ENCODE measurements around the gene PPP4R1.
"Not testable (repeated sequence)": the region's sequence is repeated elsewhere in the genome, so short reads cannot be mapped to it uniquely, and the experiment has no call there.

PPP4R1 gene

GRCh38 chr18:9614401-9615279 is at the start of gene PPP4R1:
TSS of gene PPP4R1 (minus strand) at chr18:9614559. CDS start at chr18:9614484, 75 bp downstream.
- peak; percentile 74 for DNase-seq

GRCh38 chr18:9663377-9663776 is 49.0 kb upstream of the PPP4R1 start:
- no peak for DNase-seq

GRCh38 chr18:9661564-9661963 is 47.2 kb upstream of the PPP4R1 start:
- DNase-seq: no peak

GRCh38 chr18:9659499-9660375 is 45.4 kb upstream of the PPP4R1 start:
- no peak for DNase-seq

- no peak for DNase-seq
Measured at GRCh38 chr18:9658087-9658641, 43.8 kb upstream of the PPP4R1 start.

GRCh38 chr18:9655232-9655767 is 40.9 kb upstream of the PPP4R1 start:
- DNase-seq: no peak

- DNase-seq: no peak
Measured at GRCh38 chr18:9653390-9653789, 39.0 kb upstream of the PPP4R1 start.

- no peak for DNase-seq
Measured at GRCh38 chr18:9649164-9649540, 34.8 kb upstream of the PPP4R1 start.

GRCh38 chr18:9648431-9649163 is 34.2 kb upstream of the PPP4R1 start:
- DNase-seq: no peak

GRCh38 chr18:9647496-9648323 is 33.4 kb upstream of the PPP4R1 start:
- DNase-seq: no peak

- DNase-seq: no peak
Measured at GRCh38 chr18:9643549-9643948, 29.2 kb upstream of the PPP4R1 start.

- DNase-seq: no peak
Measured at GRCh38 chr18:9642799-9643462, 28.6 kb upstream of the PPP4R1 start.

- not testable (repeated sequence) for DNase-seq
Measured at GRCh38 chr18:9641081-9641480, 26.7 kb upstream of the PPP4R1 start.

- DNase-seq: no peak
Measured at GRCh38 chr18:9638886-9639285, 24.5 kb upstream of the PPP4R1 start.

- no peak for DNase-seq
Measured at GRCh38 chr18:9637036-9637767, 22.8 kb upstream of the PPP4R1 start.

- DNase-seq: no peak
Measured at GRCh38 chr18:9634856-9635255, 20.5 kb upstream of the PPP4R1 start.

- no peak for DNase-seq
Measured at GRCh38 chr18:9631814-9632496, 17.6 kb upstream of the PPP4R1 start.

- DNase-seq: no peak
Measured at GRCh38 chr18:9630444-9630843, 16.1 kb upstream of the PPP4R1 start.

GRCh38 chr18:9629709-9630108 is 15.3 kb upstream of the PPP4R1 start:
- no peak for DNase-seq

GRCh38 chr18:9628984-9629383 is 14.6 kb upstream of the PPP4R1 start:
- DNase-seq: no peak

All from stimulated activated CD4-positive, alpha-beta T cell treated with anti-CD3 and anti-CD28 coated beads, Interleukin-4, amount 100 ng/mL, for 1 hour (primary cell).